Spleen (tissue), 3 donors: ENCODE data around the gene AFMID.

Experiments used
- POLR2A ChIP-seq, 3 donors: fragments of 450-650 bp; IDR thresholded peaks; one replicate each; pipeline ENCODE4 v1.5.1; 2017; ENCODE audit warnings: antibody characterized with exemption in 3 of 3, mild to moderate bottlenecking in 1 of 3
- POLR2AphosphoS5 ChIP-seq, 3 donors: sonication (generic); formaldehyde crosslinking; IDR thresholded peaks; one replicate each; pipeline ENCODE4 v1.5.1; 2017; ENCODE audit warnings: antibody characterized with exemption in 3 of 3

GRCh38 chr17:78144736-78145641 lies 42.2 kb upstream of the AFMID start:
- TF ChIP-seq POLR2A (IDR thresholded peaks at IDR 0.05) (no peak), POLR2AphosphoS5 (IDR thresholded peaks at IDR 0.05) (no peak)
